Cardiac septum (tissue), 1 donor: ENCODE measurements around the gene MYL12A. TPM values are rescaled to one million over a fixed set of nuclear protein-coding genes. Genes with fewer than 3 reads are reported as not detected.
"Not testable (repeated sequence)": the region's sequence is repeated elsewhere in the genome, so short reads cannot be mapped to it uniquely, and the experiment has no call there.

ENCODE experiments used
- DNase-seq: peaks from one replicate; pipeline ENCODE4 v3.0.0-alpha.2; 2020; ENCODE audit warnings: low spot score
- intact Hi-C: fragments of 100-400 bp; cut with DNase I; formaldehyde crosslinking; loops from one replicate; pipeline ENCODE4 v1.14.0; 2022
- long read RNA-seq: library from polyadenylated mRNA; unstranded; transcript quantifications from one replicate; pipeline ENCODE4 v2.0.0, GENCODE V29; 2021
- total RNA-seq: library from RNA; stranded (reverse); fragmentation: NEBNext Ultra II Directional; extraction: Animal tissue kit (Norgen Biotek cat#: 25700); gene quantifications from one replicate; pipeline ENCODE4 v1.2.1, GENCODE V29; 2021
- donor health status: DM: no; HTN: no; CAD: no.

Gene MYL12A
- 4,186 TPM for total RNA-seq
- long read RNA-seq, transcript MYL12A-212 (1 exons, 738 nt): minor isoform, 23 of 6,520 reads
- long read RNA-seq, transcript MYL12A-203 (2 exons, 567 nt): minor isoform, 26 of 6,520 reads
- long read RNA-seq, transcript MYL12A-201 (4 exons, 1,229 nt): minor isoform, 954 of 6,520 reads
- long read RNA-seq, transcript MYL12A-202 (4 exons, 899 nt): major isoform, 5,264 of 6,520 reads
- long read RNA-seq, partial matches to known transcripts: 97 of 6,520 reads
- long read RNA-seq, other reads (novel, unspliced or antisense): 145 of 6,520 reads

DNA sequence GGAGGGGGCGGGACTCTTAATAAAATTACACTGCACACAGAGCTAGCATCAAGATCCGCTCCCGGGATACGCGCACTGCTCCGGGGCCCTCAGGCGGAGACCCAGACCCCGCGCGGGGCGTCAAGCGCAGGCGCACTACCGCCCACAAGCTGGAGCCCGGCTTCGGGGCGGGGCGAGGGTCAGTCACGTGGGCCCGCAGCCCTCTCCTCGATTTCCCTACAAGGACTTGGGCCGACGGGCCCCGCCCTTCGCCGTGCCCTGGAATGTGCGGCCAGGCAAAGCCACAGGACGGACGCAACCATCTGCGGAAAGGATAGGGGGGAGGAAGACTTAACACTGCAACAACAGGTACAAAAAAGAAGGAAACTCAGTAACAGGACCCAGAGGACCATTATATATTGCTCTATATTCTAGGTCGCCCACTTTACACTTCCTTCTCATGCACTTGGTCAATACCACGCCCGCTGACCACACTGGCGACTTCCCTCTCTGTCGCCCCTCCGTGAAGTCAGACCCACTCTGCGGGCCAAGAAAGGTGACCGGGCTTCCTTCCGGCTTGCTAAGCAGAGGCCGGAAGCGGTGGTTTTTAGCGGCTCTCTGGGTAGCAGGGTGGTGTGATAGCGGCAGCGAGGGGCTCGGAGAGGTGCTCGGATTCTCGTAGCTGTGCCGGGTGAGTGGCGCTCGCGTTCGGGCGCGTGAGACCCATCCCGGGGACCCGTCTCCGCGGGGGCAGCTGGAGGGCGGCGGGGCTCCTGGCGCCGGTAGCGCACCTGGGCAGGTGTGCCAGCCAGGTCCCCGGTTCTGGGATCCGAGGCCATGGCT, at the start of gene MYL12A:
MYL12A (plus strand) TSS at position 562 of the 822 bp plus-strand sequence. CDS start 5,447 bp downstream, outside the sequence.
- intact Hi-C loops: loop anchor here (1.0 to 5.0 kb wide), 3 partner anchors 29 to 315 kb away; partner anchors contain the start of gene LPIN2
- peak; percentile 99 for DNase-seq

DNA sequence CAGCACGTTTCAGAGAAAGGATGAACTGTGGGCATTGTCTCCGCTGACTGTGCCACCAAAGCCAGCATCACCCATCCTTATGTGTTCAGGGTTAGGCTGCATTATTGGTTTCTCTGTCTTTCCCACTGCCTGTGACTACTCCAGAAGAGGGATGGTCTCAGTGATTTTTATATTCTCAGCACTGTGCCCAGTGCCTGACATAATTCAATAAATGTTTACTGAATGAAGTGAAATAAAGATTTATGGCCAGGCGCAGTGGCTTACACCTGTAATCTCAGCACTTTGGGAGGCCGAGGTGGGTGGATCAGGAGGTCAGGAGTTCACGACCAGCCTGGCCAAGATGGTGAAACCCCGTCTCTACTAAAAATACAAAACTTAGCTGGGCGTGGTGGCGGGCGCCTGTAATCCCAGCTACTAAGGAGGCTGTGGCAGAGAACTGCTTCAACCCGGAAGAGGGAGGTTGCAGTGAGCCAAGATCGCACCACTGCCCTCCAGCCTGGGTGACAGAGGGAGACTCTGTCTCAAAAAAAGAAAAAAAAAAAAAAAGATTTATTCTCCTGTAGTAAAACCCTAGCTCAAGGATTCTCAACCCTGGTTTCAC, 49.2 kb upstream of the MYL12A start:
- intact Hi-C loops, DNase-seq: not testable (repeated sequence)

DNA sequence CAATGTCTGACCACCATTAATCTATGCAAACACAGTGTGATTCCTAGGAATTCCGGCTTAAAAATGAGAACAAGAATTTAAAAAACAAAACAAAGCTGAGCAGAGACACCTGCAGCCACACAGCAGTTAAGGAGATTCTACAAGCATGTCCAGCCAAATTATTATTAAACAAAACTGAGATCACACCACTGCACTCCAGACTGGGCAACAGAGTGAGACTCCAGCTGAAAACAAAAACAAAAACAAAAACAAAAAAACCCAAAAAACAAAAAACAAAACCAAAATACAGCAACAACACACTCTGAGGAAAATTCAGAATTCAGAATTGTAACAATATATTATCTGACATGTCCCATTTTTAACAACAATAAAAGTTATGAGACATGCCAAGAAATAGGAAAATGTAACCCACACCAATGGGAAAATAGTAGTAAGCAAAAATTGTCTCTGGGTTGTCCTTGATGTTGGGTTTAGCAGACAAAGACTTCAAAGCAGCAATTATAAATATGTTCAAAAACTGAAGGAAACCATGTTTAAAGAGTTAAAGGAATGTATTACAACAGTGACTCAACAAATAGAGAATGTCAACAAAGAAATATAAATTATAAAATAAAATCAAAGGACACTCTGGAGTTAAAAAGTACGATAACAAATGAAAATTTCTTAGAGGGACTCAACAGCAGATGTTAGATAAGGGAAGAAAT, 47.5 kb upstream of the MYL12A start:
- intact Hi-C loops: no loop called here

DNA sequence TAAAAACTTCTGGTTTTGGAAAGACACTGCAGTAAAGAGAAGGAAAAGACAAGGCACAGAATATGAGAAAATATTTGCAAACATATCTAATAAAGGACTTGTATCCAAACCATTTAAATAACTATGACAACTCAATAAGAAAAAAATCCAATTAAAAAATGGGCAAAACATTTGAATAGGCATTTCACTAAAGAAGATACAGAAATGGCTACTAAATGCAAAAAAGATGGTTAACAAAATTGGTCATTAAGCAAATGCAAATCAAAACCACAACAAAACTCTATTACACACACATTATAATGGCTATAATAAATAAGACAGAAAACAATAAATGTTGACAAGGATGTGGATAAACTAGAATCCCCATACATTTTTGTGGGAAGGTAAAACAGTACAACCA, 42.4 kb upstream of the MYL12A start:
- intact Hi-C loops: no loop called here
- no peak for DNase-seq

More for the DNA sequence above, 47.5 kb upstream of the MYL12A start:
- no peak for DNase-seq

DNA sequence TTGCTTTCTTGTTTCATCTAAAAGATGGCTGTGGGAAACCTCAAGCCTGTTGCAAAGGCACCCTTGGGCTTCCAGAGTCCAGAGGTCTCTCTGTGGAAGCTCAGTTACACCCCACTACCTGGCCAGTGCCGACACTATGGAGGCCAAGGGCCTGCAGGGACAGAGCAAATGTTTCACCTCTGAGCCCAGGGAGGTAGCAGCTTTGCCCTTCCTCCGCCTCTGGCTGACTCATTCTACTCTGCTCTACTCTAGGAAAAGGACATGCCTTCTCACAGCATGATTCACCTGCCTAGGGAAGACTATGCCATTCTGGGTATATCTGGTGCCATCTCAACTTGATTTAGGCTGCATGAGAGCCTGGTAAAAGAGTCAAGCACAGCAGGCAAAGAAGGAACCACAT, 40.0 kb upstream of the MYL12A start:
- intact Hi-C loops: no loop called here
- DNase-seq: no peak

DNA sequence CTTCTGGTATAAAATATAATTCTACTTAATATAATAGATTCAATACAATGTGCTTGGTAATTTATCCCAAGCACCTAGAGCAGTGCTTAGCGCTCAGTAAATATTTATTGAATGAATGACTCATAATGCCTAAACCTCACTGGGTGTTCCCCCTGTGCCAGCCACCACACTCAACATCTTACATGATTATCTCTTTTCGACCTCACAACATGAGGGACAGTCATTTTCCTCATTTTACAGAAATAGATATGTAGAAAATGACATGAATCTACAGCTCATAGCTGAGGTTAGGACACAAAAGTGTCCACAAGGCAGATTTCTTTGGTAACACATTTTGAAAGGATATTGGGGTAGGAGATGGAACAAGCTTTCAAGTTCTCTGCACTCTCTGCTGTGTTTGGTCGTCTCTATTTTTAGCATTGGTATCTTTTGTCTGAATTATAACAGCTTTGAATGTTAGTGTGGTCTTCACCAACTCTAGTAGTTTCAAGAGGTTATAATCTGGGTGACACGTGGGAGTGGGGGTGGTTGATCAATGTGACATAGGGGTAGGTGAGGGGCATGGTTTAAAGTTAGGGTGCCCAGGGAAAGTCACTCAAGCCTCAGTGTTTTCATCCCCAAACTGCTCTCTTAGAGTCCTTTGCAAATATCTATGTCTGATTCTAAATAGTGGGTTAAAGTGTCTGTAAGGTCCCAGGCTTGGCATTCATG, 37.6 kb upstream of the MYL12A start:
- DNase-seq: no peak
- intact Hi-C loops: no loop called here

DNA sequence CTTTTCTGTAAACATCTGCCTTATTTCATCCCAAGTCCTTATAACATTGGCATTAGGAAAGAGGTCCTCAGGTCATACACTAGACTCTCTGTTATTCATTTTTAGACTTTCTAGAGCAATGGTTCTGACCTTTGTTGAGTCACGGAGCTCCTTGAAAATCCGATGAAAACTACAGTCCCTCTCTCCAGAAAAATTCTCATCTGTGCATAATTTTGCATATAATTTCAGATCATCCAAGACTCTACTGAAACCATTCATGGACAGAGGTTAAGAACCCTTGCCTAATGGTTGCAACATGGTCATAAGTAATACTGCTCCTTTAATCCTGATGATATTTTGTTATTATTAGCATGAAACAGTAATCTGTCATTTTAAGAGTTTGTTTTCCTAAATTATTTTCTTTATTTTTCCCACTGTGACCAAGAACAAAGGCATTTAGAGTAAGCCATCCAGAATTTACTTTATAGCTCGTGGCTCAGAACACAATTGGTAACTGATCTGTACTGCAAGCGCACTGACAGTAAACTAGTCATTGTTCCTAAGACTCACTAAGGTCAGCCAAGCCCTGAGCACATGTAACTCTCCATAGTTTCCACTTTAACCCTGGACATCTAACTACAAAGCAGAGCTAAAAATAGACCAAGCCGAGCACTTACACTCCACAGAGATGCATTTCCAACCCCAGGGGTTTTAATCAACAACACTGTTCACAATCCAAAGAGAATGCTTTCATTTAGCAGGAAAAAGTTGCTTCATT, 36.2 kb upstream of the MYL12A start:
- no peak for DNase-seq
- intact Hi-C loops: no loop called here

DNA sequence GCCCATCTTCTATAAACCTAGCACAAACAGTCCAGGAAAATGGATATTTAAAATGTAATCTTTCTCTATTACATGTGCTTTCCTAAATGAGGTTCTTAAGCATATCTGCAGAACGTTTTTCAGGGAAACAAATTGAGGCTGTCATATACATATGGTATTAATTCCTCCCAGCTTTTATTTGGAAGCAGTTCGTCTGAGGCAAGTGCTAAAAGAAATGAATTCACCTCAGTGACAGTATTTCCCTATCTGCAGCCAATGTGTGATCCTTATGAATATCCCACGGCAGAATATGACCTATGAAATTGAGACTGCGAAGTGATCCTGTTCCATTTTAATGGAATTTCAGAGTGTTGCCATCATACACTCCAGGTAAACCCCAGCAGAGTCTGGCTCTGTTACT, 34.9 kb upstream of the MYL12A start:
- DNase-seq: no peak
- intact Hi-C loops: no loop called here

DNA sequence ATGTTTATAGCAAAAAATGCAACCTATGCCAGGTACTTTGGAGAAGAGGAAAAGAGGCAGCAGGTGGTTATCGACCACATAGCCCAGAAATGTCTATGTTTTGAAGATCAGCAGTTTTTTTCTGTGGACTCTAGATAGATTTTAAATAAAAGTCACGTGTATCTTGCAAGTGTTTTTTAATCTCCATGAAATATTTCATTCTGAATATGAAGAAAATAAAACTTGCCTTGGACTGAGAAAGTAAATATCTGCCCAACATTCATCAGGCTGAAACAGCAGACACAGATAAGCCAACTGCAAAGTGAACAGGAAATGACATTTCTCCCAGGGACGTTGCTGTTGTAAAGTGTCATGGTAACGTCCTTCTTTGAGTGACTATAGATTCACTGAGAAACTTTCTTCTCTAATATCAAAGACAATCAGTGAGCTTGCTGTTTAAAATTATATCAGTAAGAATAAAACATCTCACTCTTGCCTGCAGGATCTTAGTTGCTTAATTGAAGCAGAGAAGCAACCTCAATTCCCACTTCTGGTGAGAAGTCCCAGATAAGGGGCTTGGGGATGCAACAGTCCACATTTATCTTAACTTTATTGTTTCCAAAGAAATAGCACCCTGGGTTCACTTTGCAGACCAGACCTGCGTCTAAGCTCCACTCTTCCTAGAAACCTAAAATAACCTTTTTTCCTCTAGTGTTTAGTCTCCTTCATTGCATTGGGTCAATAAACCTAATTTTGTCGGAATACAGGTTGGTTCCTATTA, 34.1 kb upstream of the MYL12A start:
- no peak for DNase-seq
- intact Hi-C loops: no loop called here

DNA sequence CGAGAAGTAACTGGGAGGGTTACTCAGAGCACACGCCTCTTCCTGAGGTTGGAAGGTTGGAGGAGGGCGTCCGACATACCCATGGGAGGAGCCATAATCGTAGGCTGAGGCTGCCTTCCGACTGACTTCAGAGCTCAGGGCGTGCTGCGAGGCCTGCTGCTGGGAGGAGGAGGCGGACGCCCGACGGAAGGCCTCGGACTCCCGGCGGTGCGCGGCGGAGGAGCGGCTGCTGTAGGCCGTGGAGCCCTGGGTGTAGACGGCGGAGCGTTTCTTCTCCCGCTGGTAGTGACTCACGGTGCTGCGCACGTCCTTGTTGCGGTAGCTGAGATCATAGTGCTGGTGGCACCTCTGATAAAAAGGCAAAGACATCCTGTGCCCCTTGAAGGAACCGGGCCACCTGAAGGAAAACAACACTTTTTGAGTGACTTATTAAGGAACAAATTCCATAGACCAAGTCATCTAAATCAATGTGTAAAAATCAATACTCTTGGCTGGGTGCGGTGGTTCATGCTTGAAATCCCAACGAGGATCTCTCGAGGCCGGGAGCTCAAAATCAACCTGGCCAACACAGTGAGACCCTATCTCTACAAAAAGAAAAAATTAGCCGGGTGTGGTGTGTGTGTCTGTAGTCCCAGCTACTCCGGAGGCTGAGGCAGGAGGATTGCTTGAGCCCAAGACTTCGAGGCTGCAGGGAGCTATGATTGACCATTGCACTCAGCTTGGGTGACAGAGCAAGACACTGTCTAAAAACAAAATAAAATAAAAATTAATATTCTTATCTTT, 32.6 kb upstream of the MYL12A start:
- intact Hi-C loops: no loop called here
- DNase-seq: no peak

DNA sequence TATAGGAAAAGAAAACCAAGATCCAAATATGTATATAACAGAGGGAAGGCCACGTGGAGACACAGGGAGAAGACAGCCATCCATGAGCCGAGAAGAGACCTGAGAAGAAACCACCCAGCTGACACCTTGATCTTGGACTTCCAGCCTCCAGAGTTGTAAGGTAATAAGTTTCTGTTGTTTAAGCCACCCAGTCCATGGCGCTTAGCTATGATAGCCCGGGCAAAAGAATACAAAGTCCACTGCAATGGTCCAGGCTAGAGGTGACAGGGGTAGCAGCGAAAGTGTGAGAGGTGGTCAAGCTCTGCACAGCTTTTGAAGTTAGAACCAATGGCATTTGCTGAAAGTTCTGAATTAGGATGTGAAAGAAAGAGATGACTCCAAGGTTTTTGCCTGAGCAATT, 30.6 kb upstream of the MYL12A start:
- intact Hi-C loops: no loop called here
- DNase-seq: no peak

DNA sequence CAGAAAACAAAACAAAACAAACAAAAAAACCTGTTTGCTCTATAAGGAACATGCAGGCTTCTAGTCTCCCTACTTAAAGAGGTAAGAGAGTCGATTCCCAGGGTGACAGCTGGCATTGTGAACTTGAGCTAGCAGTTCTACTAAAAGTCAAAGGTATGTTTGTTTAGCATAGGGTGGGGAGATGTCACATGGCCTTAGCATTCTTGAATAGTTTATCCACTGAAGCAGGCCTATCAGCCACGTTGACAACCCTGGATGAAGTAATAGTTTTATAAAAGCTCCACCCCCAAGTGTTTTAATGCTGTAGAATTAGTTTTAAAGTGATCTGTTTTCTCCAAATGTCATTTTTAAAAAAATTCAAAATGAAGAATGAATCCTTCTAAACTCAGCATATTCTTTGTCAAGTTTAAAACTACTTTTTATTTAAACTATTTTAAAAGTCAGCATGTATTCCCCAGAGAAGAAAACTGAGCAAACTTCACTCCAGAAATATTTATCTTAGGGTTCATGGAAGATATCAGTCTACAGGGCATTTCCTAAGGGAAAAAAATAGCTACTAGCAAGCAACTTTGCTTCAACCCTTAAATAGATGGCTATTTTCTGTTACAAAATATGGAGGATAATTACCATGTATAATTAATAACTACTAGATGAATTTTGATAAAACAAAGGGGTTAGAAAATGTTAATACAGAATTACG, 29.5 kb upstream of the MYL12A start:
- no peak for DNase-seq
- intact Hi-C loops: loop anchor here (1.0 kb wide), 1 partner anchor 29 kb away; the partner anchor contains the start of gene MYL12A

DNA sequence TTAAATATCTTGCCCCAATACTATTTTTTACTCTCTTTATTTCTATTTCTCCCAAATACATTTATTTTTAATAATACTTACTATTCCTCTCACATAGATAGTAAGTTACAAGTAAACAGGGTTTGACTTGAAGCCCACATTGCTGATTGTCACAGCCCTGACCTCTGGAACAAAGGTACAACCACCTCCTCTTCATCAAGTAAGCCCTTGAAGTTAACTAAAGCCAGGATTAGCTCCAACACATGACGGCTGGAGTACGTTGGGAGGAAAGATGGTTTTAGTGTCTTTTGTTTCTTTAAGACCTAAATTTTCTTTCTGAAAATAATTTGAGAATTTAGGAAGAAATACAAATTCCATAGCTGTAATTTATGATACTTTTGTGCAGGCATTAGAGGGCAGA, 28.8 kb upstream of the MYL12A start:
- intact Hi-C loops: loop anchor here (1.0 kb wide), 1 partner anchor 28 kb away; the partner anchor contains the start of gene MYL12A
- DNase-seq: no peak

DNA sequence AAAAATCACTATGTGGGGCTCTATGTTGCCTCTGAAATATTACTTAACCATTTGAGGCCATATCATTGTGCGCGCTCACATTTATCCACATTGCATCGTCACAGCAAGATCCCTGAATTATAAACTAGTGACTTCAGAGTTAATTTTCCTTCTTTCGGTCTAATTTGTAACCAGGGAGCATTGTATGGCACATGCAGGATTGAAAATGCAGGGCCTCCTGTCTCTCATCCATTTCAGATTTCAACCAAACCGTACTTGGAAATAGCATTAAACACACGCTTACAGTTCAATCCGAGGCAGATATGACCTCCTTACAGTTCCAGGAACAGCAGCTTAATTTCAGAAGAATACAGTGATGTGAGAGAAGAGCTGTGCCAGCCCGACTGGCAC, 28.4 kb upstream of the MYL12A start:
- no peak for DNase-seq

DNA sequence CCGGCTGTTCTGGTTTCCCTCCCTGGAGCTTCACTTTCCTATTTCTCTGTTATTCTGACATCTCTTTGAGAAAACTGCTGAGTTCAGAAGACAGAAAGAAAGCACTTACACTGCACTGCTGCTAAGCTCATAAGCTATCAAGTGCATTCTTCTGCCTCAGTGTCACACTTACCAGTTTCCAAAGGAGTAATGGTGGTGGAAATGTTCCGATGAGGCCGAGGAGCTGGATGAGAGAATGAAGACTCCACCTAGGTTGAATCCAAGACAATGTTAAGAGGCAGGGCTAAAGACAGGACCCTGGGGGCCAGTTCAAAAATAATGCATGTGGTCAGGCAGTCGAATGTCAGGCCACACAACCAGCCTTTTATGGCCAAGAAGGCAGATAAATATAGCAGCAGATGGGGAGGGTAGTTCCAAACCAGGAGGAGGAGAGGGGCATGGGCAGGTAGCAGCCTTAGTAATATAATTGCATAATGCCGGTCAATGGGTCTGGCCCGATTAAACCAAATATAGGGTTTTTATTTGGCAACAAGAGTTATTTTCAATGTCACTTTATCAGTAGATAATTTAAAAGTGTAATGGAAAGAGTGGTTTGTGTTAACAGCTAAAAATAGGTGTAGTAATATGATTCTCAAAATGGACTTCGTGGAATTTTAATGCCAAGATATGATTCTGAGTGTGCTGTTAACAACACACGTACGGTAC, 27.8 kb upstream of the MYL12A start, which contains the start of gene MYOM1:
MYOM1 (minus strand) TSS at position 338 of the 705 bp plus-strand sequence. CDS start 4,745 bp downstream, outside the sequence.
- intact Hi-C loops: no loop called here
- DNase-seq: no peak

More for the DNA sequence above, 28.4 kb upstream of the MYL12A start:
- intact Hi-C loops: no loop called here

DNA sequence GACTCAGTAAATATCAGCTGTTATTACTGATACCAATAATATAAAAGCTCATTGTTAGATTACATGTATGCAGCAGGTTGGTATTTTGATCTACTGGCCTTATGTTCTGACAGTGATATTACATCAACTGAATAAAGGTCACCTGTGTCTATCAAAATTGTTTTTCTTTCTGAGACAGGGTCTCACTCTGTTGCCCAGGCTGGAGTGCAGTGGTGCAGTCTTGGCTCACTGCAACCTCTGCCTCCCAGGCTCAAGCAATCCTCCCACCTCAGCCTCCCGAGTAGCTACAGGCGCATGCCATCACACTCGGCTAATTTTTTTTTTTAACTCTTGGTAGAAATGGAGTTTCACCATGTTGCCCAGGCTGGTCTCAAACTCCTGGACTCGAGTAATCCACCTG, 26.7 kb upstream of the MYL12A start:
- intact Hi-C loops, DNase-seq: not testable (repeated sequence)
